Embryonic facial prominence (tissue), 1 donor: Measurements from ENCODE around the gene MSH4.
"Not testable (repeated sequence)": the region's sequence is repeated elsewhere in the genome, so short reads cannot be mapped to it uniquely, and the experiment has no call there.

Experiments
- DNase-seq: peaks from one replicate; pipeline ENCODE4 v3.0.0-alpha.2; 2016; ENCODE audit errors: extremely low spot score

MSH4 gene

GRCh38 chr1:75937034-75937433 is 140.4 kb downstream of the MSH4 start:
- no peak for DNase-seq

DNA sequence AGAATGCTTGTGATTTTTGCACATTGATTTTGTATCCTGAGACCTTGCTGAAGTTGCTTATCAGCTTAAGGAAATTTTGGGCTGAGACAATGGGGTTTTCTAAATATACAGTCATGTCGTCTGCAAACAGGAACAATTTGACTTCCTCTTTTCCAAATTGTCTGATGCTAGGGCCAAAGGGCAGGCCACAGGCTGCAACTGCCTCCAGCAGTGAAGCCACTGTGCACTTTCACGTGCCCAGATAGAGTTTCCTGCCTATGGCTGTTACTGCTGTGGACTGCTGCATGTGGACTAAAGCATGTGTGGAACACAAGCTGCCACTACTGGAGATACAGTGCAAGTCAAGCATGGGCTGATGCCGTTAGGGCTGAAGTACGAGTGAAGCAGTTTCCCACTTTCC is 146.4 kb downstream of the MSH4 start:
- not testable (repeated sequence) for DNase-seq

GRCh38 chr1:75950176-75950575 is 153.5 kb downstream of the MSH4 start:
- no peak for DNase-seq

DNA sequence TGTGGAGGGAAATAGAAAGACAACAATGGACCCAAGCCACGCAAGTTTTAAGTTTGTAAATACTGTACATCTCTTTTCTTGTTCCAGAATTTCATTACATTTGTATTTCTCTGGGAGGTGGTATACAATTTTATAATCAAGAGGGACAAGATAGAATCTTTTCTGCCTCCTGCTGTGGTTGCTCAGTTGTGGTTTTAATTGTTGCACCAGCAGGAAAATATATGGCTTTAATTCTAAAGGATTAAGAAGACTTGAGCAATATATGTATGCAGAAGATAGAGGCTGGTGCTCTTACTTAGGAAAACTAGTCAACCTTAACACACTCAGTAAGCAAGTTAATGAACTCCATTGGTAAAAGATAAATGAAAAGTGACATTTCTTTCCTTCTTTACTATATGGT is 155.3 kb downstream of the MSH4 start:
- DNase-seq: no peak

DNA sequence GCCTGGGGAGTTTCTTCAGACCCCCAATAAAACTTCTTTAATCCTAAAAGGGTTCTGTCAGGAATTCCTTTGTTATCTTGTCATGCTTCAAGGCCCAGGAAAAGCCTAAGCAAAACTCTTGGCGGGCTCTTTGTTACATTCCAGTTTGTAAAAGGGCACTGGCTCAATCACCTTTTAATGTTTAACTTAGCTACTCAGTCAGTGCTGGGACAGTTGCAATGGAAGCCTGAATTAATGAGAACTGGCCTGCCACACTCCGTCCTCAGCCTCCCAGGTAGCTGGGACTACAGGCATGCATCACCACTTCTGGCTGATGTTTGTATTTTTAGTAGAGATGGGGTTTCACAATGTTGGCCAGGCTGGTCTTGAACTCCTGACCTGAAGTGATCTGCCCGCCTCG is 156.8 kb downstream of the MSH4 start:
- DNase-seq: no peak

- no peak for DNase-seq
Measured at GRCh38 chr1:75954586-75954985, 157.9 kb downstream of the MSH4 start.
